Activated T-cell treated with anti-CD3 and anti-CD28 coated beads for 24 hours (primary cell): ENCODE measurements around the gene PFKM.

Source experiments
- DNase-seq: peaks from one replicate; pipeline ENCODE4 v3.0.0-alpha.2; 2020; ENCODE audit warnings: low read depth

PFKM gene

GRCh38 chr12:48157018-48157888 is 38.1 kb downstream of the PFKM start, which contains the start of gene ASB8:
Gene ASB8 (minus strand): TSS chr12:48157515. CDS start chr12:48153496, 4,019 bp downstream.
- DNase-seq = peak; percentile 99

GRCh38 chr12:48157889-48158370 is 38.8 kb downstream of the PFKM start:
- no peak for DNase-seq

- DNase-seq = no peak
Measured at GRCh38 chr12:48160046-48160445, 40.9 kb downstream of the PFKM start.

DNA sequence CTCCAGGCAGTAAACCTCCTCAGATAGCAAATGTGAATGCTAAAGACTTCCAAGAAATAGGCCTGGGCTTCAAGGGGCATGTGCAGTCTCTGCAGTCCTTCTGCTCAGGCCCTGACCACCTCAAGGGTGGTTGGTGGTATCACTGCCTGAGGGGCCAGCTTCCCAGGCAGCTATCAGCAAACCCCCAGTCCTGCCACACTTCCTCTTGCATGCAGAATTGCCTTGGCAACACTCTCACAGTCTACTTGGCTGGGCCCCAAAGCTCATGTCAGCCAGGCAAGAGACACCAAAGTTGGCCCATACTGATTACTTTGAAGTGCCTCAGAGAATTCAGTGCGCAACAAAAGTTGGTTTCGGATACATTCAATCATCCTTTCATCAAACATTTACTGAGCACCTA is 41.6 kb downstream of the PFKM start:
- DNase-seq = no peak

GRCh38 chr12:48163150-48163747 is 44.1 kb downstream of the PFKM start:
- no peak for DNase-seq

- DNase-seq = no peak
Measured at GRCh38 chr12:48164451-48164850, 45.3 kb downstream of the PFKM start.

GRCh38 chr12:48165089-48165981 is 46.2 kb downstream of the PFKM start:
- DNase-seq = peak; percentile 40

GRCh38 chr12:48169011-48169410 is 49.8 kb downstream of the PFKM start:
- DNase-seq = no peak

DNA sequence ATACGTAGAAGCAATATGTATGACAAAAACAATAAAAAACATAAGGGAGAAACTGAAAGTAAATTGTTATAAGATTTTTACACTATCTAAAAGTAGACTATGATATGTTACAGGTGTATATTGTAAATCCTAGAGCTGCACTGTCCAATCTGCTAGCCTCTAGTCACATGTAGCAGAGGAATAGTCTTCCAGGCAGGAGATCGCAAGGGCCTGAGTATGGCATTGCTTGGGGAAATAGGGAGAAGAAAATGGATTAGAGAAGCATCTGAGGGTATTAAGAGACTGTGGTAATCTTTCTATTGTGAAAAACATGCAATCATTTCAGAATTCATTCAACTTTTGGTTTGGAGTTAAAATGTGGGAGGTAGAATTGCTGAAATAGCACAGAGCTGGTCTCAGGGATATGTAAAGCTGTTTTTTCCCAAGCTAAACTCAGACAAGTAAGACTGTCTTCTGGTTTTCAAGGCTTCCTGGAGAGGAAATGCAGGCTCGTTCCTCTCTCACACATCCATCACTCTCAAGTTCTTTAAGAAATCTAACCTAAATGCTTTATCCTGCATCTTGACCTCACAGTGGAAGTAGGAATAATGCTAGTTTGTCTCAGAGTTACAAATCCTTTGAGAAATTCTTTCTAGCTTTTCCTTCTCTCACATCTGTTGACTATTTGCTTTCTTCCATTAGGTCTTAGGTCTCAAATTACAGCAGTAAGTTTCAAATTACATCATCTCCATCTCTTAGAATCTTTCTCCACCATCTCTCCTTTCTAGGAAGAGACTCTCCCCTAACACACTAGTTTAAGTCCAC is 56.7 kb downstream of the PFKM start:
- DNase-seq = no peak

- DNase-seq = no peak
Measured at GRCh38 chr12:48176417-48176751, 57.2 kb downstream of the PFKM start.

DNA sequence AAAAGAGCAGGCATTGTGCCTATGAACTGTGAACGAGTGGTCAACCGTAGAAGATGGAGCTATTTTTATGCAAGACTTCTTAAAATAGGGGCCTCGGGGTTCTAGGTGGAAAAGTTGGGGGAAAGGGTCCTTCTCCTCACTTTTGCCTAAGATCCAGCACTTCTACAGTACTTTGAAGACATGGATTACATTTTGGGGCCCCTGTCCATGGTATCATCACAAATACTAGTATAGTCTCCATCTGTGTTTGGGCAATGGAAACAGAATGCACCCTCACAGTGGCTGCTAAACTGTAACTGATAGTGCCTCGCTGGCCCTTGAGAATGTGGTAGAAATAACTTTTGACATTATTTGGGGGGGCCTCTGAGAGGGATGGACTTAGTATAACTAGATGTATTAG is 58.8 kb downstream of the PFKM start:
- no peak for DNase-seq

- no peak for DNase-seq
Measured at GRCh38 chr12:48179466-48179865, 60.3 kb downstream of the PFKM start.

- DNase-seq = no peak
Measured at GRCh38 chr12:48180424-48180823, 61.3 kb downstream of the PFKM start.

GRCh38 chr12:48180857-48181495 is 61.8 kb downstream of the PFKM start:
- DNase-seq = no peak

- no peak for DNase-seq
Measured at GRCh38 chr12:48182631-48183030, 63.5 kb downstream of the PFKM start.

- peak; percentile 70 for DNase-seq
Measured at GRCh38 chr12:48183091-48183875, 64.1 kb downstream of the PFKM start, which contains the start of gene CCDC184. Gene CCDC184 (plus strand): TSS chr12:48183644. CDS start chr12:48184123, 479 bp downstream.

DNA sequence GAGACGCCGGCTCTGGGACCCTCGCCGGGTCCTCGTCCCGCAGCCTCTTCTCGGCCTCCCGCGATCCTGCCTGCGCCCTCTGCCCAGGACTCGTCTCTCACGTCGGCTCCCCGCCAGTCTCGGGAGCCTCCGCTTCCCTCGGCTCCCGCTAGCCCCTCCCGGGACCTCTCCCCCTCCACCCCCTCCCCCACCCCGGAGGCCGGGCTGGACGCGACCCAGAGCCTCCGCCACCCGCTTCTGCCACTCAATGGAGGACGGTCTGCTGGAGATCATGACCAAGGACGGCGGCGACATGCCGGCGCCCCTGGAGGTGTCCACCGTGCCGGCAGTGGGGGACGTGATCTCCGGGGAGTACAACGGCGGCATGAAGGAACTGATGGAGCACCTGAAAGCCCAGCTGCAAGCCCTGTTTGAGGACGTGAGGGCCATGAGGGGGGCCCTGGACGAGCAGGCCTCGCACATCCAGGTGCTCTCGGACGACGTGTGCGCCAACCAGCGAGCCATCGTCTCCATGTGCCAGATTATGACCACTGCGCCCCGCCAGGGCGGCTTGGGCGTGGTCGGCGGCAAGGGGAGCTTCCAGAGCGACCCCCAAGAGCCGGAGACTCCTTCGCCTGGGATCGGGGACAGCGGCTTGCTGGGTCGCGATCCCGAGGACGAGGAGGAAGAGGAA is 64.8 kb downstream of the PFKM start:
- no peak for DNase-seq

DNA sequence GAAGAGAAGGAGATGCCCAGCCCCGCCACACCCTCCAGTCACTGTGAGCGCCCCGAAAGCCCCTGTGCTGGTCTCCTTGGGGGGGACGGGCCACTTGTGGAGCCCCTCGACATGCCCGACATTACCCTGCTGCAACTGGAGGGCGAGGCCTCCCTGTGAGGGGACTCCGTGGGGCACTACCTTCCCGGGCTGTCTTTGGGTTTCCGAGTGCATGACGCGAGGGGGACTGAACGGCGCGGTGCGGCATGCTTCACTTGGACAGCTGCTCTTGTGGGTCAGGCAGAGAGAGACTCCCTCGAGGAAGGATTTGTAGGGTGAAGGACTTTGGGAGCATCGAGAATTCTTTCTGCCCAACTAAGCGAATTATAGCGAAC is 65.4 kb downstream of the PFKM start:
- DNase-seq = no peak

DNA sequence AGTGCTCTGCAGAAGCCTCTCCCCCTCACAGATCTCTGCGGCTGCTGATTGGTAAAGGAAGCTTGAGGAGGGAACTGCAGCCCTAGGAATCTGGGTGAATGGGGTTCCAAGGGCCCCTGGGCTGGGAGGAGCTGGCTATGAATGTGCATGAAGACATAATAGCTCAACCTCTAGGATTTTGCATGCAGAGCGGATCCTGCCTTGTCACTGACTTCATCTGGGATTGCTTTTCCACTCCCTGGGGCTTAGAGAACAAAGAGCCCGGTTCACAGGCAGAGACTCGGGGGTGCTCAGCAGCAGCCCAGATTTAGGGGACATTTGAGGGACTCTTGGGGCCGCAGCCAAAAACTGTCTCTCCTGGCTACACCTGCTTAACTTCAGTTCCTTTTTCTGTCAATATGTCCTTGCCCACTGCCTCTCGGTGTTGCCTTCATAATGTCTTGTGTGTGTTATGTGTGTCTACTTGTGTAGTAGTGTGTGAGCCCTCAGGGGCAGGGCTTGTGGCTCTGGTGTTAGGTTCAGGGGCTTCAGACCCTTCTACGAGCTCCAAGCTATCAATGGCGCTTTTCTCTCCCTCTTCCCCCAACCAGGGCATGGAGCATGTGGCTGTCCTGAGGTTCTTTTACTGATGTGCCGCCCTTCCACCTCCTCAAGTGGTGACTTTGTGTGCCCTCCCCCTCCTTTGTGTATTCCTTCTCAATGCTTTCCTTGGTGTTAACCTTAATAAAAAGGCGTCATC is 66.2 kb downstream of the PFKM start:
- no peak for DNase-seq
